ENCODE measurements around the gene SMIM43. TPM values are rescaled to one million over a fixed set of nuclear protein-coding genes. Genes with fewer than 3 reads are reported as not detected.

The SMIM43 gene
- total RNA-seq, 1 experiment from 2014 or later: 1.2 TPM

- no peak overlapping the region for H3T11ph ChIP-seq (ENCODE audit: low read length)
- H3K9me3 ChIP-seq (ENCODE audit: control insufficient read depth, low read depth, low read length): no peaks in the 10 kb centered on the region
- no peak overlapping the region for H2BK20ac ChIP-seq (ENCODE audit: low read depth, low read length, poor library complexity, severe bottlenecking)
- no peak overlapping the region for H2BK120ac ChIP-seq (ENCODE audit: low read depth, low read length, poor library complexity, severe bottlenecking)
- no peak overlapping the region for H2BK5ac ChIP-seq (ENCODE audit: insufficient read length, low read length)
- no peak overlapping the region for H3K9ac ChIP-seq (ENCODE audit: extremely low read depth, insufficient read length, low read length)
- WGBS (ENCODE audit: extremely low coverage, insufficient read length, low lambda C conversion rate): no CpG with 5 or more reads among the region's 1 CpG
- H4K20me1 ChIP-seq (ENCODE audit: control insufficient read depth, insufficient read depth, insufficient read length): no peaks in the 10 kb centered on the region
- H3K4me1 Mint-ChIP-seq: peaks cover 10 to 11% of the 10 kb centered on the region in 2 experiments
- no peak overlapping the region for H2AFZ ChIP-seq (ENCODE audit: low read length)
- H2BK15ac ChIP-seq (ENCODE audit: low read depth, low read length): no peak overlapping the region
- no peak overlapping the region for H2BK12ac ChIP-seq (ENCODE audit: insufficient read length, low read depth, low read length)
- H3K27me3 ChIP-seq (ENCODE audit: insufficient read depth, low read length): peaks cover 7% of the 10 kb centered on the region; the same call in 1 of the 2 replicates
- H3K56ac ChIP-seq (ENCODE audit: insufficient read length, low read depth, low read length): no peak overlapping the region
- H2AK5ac ChIP-seq (ENCODE audit: insufficient read length, low read length): no peak overlapping the region
- no peaks in the 10 kb centered on the region for H3K79me1 ChIP-seq (ENCODE audit: insufficient read depth, low read depth, low read length, poor library complexity, severe bottlenecking)
- peaks cover 55% of the 10 kb centered on the region for H3K27me3 Mint-ChIP-seq (ENCODE audit: low read depth)
- no peaks in the 10 kb centered on the region for H3K36me3 Mint-ChIP-seq (ENCODE audit: insufficient read depth in 1 of 3, low read depth in 3 of 3)
- H3K27ac ChIP-seq (ENCODE audit: insufficient read length, low read depth, low read length): no peak overlapping the region
- H3K27ac Mint-ChIP-seq: no peak overlapping the region
- no peaks in the 10 kb centered on the region for H3K4me1 ChIP-seq (ENCODE audit: insufficient read depth, low read length)
- H3K18ac ChIP-seq (ENCODE audit: insufficient read length, low read depth, low read length): no peak overlapping the region
- no peak overlapping the region for H4K8ac ChIP-seq (replicated peaks; ENCODE audit: insufficient read length, low read depth, low read length)
- TF ChIP-seq CTCF (conservative IDR thresholded peaks at IDR 0.05): no peak
- no peak overlapping the region for H4K5ac ChIP-seq (ENCODE audit: insufficient read length, low read depth, low read length)
- no peak overlapping the region for H3K4ac ChIP-seq (ENCODE audit: low read depth, low read length)
- H3K4me2 ChIP-seq (ENCODE audit: insufficient read depth, insufficient read length, low read length): no peak overlapping the region
- H3K23ac ChIP-seq (ENCODE audit: insufficient read length, low read depth, low read length): no peak overlapping the region
- no peaks in the 10 kb centered on the region for H3K23me2 ChIP-seq (ENCODE audit: insufficient read length, low read depth, low read length, poor library complexity, severe bottlenecking)
- no peak overlapping the region for H3K14ac ChIP-seq (ENCODE audit: insufficient read depth, low read length)
- DNase-seq: no peak
- no peak overlapping the region for H3K4me3 Mint-ChIP-seq
- H4K91ac ChIP-seq (ENCODE audit: insufficient read length, low read depth, low read length): no peak overlapping the region
- H3K79me2 ChIP-seq (ENCODE audit: insufficient read depth, low read length): no peaks in the 10 kb centered on the region
- no peaks in the 10 kb centered on the region for H3K9me3 Mint-ChIP-seq
These were observed 6.9 kb upstream of the SMIM43 start for GRCh38 chr4:121771869-121772268.

All from H9 (cell line).